GM20000 (cell line): ENCODE results near the gene CHIC2.

ENCODE experiments used
- DNase-seq: peaks from one replicate; pipeline ENCODE4 v3.0.0; 2012; ENCODE audit warnings: low spot score
- TF ChIP-seq, protein P1 (sequence below): IDR thresholded peaks from 2 replicates; pipeline ENCODE4 v1.5.1; 2012; ENCODE audit warnings: mild to moderate bottlenecking, control low read depth; ENCODE audit errors: extremely low read depth, missing control alignments

CHIC2 gene

DNA sequence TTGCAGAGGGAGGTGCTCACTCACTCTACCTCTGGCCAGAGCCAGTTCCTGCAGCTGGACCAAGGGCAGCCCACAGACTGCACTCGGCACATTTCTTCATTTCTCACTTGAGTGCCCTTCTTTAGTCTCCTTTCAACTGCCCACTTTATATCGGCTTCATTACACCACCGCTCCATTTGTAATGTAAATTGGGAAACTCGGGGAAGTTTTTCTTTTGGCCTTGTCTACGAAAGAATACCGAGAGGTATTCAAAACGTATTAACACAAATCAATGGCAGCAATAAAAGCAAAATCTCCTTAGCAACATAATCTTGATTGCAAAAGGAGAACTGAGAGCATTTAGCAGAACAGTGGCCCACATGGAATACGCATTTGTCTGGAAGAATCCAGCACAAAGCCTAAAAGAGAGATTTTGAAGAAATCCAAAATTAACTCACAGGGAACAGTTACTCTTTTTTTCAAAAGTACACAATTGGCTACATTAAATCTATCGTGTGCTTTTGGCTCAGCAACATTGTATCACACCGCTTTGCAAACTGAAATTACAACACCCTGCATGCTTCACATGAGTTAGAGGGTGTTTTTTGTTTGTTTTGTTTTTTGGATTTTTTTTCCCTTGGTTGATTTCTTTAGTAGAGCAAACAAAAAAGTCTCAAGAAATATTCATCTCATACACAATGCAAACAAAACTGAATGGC is 62.6 kb downstream of the CHIC2 start:
- DNase-seq: no peak
- TF ChIP-seq, protein P1, sequence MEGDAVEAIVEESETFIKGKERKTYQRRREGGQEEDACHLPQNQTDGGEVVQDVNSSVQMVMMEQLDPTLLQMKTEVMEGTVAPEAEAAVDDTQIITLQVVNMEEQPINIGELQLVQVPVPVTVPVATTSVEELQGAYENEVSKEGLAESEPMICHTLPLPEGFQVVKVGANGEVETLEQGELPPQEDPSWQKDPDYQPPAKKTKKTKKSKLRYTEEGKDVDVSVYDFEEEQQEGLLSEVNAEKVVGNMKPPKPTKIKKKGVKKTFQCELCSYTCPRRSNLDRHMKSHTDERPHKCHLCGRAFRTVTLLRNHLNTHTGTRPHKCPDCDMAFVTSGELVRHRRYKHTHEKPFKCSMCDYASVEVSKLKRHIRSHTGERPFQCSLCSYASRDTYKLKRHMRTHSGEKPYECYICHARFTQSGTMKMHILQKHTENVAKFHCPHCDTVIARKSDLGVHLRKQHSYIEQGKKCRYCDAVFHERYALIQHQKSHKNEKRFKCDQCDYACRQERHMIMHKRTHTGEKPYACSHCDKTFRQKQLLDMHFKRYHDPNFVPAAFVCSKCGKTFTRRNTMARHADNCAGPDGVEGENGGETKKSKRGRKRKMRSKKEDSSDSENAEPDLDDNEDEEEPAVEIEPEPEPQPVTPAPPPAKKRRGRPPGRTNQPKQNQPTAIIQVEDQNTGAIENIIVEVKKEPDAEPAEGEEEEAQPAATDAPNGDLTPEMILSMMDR: no peak

DNA sequence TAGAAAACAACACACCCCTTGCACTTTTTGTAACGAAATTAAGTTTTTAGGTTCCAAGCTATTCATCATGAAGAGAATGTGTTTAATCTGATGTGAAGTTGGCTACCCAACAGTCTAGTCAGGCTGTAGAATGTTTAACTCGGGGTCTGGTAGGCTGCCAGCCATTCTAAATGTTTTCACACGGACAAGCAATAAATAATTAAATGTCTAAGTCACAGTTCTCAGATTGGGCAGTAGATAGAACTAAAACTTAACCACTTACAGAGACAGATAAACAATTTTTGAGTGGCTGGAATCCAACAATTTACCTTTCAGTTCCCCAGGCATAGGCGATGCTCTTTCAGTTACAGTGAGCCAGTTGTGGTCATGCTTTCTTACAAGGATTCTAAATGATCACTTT is 66.5 kb downstream of the CHIC2 start:
- TF ChIP-seq, protein P1: no peak
- no peak for DNase-seq

DNA sequence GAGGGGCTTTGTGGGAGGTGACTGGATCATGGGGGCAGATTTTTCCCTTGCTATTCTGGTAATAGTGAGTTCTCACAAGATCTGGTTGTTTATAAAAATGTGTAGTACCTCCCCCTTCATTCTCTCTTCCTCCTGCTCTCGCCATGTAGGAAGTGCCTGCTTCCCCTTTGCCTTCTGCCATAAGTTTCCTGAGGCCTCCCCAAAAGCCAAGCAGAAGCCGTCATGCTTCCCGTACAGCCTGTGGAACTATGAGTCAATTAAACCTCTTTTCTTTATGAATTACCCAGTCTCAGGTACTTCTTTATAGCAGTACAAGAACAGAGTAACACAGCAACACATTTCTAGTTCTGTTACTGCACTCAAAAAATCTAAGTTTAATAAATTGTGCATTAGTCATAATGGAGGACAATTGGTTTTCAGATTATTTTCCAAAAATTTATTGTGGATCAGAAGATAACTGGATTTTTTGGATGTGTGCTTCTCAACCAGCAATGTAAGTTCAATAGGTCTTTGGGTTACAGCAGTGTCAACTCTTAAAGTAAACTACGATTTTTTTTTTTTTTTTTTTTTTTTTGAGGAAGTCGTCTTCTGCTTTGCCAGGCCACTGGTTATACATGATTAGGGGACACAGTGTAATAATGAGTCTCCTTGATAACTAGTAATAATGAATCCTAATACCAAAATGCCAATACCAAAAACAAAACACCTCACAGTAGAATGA is 69.9 kb downstream of the CHIC2 start:
- no peak for DNase-seq

DNA sequence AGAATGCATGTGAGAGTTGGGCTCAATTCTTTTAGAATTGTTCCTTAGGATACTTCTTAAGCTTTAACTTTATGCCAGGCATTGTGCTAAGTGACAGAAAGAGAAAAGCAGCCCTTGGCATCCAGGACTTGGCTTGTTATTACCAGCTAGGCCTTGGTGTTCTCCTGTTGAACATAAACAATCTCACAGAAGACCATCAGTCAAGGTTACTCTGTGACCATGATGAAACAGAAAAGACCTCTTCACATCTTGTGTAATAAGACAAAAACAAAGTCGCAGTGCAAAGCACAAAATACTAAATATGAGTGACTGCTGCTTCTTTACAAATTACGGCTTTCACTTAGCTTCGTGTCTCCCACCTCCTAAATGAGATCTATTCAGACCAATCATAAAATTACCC is 71.6 kb downstream of the CHIC2 start:
- TF ChIP-seq, protein P1: no peak

More for the DNA sequence above, 69.9 kb downstream of the CHIC2 start:
- TF ChIP-seq, protein P1: no peak

DNA sequence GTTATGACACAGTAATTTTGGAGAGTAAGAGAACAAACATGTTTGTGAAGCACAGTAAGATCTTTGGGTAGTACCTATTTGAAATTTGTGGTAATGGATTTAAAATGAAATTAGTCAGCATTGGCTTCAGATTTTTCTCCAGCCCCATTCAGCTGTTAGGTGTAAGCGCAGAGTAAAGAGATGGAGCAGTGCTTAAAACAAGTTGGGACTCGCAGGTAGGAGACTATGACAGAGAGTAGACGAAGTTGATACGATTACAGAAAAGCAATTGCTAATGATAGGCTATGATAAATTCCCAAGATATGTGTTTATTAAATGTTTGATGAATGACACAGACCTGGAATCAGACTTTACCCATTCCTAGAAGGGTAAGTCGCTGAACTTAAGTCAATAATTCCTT is 72.6 kb downstream of the CHIC2 start:
- no peak for DNase-seq
- TF ChIP-seq, protein P1: no peak

More for the DNA sequence above, 71.6 kb downstream of the CHIC2 start:
- no peak for DNase-seq

DNA sequence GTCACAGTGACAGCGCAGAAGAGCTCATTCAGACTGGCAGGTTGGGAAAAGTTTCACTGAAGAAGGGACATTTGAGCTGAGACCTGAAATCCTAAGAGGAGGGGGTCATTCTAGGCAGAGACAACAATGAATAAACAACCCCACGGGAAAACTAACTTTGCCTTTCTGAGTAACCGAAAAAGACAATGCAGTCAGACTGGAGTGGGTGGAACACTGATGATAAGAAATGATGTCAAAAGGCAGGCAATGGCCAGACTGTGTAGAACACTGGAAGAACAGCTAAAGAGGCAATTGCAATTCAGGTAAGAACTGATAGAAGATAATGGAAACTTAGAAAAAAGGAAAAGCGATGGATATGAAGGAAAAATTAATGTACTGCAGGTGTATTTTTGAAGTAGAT is 73.8 kb downstream of the CHIC2 start:
- no peak for DNase-seq
- TF ChIP-seq, protein P1: no peak

DNA sequence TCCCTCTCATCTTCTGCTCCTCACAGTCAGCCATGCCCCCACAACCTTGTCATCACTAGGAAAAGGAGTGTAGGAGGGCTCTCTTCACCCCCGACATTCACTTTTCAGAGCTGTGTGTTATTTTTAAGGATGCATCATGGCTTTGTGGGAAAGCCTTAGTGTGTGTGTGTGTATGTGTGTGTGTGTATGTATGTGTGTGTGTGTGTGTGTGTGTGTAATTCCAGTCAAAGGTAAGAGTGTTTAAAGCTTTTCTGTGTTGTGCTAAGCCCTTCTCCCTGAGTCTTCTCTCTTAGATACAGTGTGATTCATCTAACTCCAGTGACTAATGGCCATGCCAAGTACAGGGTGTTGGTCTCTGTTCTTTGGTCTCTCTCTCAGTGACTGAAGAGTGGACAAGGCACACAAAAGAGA is 76.6 kb downstream of the CHIC2 start:
- no peak for DNase-seq
- TF ChIP-seq, protein P1: no peak
